ENCODE measurements around the gene DEPDC4.
"Not testable (repeated sequence)": the region's sequence is repeated elsewhere in the genome, so short reads cannot be mapped to it uniquely, and the experiment has no call there.

DNA sequence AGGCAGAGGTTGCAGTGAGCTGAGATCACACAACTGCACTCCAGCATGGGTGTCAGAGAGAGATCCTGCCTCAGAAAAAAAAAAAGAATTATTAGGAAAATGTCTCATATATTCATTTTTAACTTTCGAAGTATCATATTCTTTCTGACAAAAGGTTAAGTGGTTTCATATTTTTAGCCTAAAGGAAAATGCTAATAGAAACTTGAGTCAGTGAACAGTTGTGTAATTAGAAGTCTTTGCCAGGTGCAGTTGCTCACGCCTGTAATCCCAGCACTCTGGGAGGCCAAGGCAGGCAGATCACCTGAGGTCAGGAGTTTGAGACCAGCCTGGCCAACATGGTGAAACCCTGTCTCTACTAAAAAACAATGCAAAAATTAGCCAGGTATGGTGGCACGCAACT, 35.0 kb downstream of the DEPDC4 start:
- not testable (repeated sequence) for TF ChIP-seq CTCF, POLR2A (IDR thresholded peaks at IDR 0.05)
